Renal pelvis (tissue), 4 donors: ENCODE data around the gene APBA1. TPM values are rescaled to one million over a fixed set of nuclear protein-coding genes. Genes with fewer than 3 reads are reported as not detected.

ENCODE experiments used
- DNase-seq: peaks from one replicate; pipeline ENCODE4 v3.0.0-alpha.2; 2013
- polyA plus RNA-seq, 3 donors: library from polyadenylated mRNA; unstranded; fragments of 120-200 nt; gene quantifications; one replicate each; pipeline ENCODE4 v1.2.1, GENCODE V29; 2013; ENCODE audit not compliant: insufficient read length in 3 of 3

APBA1 gene
- polyA plus RNA-seq, 3 donors = 16.6 to 18.2 (median 16.9) TPM

DNA sequence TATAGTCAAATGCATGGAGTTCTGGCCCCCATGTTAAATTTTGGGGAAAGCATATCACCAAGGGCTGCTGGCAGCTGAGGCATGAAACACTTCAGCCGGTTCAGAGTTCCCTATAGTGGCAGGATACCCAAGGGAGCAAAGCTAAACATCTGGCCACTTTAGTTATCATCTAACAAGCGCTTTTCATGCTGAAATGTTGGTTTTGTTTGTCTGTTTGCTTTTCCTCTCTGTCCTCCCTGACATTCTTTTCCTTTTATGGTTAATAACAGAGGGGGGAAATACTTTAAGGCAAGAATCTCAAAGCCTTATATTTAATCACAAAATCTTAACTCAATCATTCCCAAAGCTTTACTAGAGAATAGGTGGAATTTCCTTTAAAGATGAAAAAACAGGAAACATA lies 11.9 kb downstream of the APBA1 start:
- no peak for DNase-seq

DNA sequence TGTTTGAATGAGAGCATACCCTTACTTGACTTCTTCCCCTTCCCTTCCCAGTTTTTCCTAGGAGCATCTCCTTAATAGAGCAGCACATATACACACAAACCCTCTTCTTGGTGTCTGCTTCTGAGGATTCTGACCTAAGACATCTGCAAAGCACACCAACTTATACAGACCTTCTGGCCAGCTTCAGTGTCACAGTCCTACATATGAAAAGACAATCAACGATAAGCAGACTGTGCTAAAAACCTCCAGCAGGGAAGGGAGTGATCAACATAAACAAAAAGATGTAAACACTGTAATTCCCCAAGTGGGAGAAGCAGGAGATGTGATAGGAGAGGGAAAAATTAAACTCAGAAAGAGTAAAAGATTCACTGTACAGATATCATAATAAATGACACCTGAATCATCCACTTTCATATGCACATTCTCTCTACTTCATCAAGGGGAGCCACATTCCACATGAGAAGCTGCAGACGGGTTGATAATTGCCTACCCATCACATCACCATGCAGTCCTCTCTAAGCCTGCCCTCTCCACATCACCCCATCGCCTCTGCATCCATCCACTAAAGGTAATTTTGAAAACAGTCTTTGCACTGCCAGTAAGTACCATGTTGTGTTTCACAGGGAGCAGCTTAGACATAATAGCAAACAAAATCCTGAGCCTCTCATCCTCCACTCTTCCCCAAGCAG lies 13.0 kb downstream of the APBA1 start:
- no peak for DNase-seq

DNA sequence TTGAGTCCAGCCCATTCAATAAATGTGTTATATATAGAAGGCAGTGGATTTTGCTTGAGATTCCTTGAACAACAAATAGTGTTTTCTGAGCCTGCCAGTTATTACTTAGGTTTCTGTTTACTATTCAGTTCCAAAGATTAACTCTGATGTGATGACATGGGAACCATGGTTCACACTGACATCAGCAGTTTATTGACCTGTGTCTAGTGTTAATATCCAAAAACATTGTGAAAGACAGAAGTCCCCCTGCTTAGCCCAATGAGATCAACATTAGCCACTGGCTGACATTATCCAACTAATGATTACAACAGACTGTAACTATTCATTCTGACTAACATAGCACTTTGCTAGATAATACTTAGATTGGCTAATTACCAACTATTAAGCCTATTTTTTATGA lies 14.9 kb downstream of the APBA1 start:
- no peak for DNase-seq

DNA sequence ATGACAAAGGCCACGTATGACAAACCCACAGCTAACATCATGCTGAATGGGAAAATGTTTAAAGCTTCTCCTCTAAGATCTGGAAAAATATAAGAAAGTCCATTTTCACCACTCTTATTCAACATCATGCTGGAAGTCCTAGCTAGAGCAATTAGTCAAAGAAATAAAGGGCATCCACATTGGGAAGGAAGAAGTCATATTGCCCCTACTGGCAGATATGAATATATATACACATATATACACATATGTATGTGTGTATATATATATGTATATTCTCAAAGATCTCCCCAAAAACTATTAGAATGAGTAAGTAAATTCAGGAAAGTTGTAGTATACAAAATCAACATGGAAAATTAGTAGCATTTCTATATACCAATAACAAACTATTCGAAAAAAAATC lies 17.1 kb downstream of the APBA1 start:
- no peak for DNase-seq

DNA sequence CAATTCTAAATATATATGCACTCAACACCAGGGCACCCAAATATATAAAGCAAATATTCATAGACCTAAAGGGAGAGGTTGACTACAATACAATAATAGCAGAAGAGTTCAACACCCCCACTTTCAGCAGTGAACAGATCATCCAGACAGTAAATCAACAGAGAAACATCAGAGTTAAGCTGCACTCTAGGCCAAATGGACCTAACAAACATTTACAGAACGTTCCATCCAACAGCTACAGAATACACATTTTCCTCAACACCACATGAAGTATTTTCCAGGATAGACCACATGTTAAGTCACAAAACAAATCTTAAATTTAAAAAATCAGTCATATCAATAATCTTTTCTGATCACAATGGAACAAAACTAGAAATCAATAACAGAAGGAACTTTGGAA lies 18.9 kb downstream of the APBA1 start:
- DNase-seq = no peak

DNA sequence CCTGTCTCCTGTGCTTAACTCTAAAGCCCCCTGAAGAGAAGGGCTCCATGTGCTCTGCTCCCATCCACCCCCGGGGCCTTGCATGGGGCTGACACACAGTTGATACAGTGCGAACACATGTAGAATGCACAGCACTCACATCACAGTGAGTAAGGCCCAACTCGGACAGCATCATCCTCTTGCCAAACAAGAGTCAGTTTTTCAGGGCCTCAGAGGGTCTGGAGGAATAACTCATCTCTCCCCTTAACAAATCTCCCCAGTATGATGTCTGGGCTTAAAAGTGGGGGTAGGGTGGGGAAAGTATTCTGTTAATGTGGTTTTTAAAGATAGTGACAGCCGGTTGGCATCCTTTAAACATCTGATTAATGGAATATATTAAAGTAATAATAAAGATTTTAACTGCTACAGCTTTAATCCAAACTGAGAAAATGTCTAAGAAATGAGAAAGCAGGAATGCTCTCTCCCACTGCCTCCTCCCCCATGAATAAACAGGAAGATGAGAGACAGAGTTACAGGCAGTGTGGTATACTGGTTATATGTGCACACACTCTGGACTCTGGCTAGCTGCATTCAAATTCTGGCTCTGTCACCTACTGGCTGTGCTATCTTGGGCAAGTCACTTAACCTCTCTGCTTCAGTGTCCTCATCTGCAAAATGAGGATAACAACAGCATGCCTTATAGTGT lies 22.5 kb downstream of the APBA1 start:
- no peak for DNase-seq

DNA sequence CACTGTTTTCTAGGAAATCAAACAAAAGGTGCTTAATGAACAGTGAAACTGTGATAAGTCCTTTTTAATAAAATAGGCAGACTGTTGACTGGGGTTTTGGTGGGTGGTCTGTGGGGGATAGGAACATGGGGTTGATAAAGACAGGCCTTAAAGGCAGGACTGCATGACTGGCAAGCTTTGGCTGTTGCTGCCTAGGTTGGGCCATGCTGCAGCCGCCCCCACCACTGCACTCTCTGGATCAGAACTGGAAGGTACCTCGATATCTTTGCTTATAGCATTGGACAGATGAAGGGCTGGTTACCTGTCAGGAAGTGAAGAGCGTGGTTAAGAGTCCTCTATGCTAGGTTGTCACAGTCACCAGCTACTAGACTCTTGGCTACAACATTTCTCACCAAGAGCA lies 24.4 kb downstream of the APBA1 start:
- DNase-seq = no peak

DNA sequence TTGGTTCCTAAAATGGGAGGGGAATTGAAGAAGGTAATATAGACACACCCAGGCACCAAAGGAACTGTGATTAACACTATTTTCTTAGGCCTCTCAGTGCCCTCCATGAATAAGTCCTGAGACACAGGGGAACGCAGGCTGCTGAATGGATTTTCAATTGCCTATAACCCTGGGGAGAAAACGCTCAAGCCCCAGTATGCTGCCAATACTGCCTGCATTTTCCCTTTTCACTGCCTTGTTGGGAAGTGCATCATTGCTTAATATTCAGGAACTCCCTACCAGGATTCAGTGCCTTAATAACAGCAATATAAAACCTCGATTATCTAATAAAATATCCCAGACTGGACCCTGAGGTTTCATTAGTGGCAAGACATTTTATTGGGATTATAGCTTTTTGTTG lies 25.4 kb downstream of the APBA1 start:
- no peak for DNase-seq

DNA sequence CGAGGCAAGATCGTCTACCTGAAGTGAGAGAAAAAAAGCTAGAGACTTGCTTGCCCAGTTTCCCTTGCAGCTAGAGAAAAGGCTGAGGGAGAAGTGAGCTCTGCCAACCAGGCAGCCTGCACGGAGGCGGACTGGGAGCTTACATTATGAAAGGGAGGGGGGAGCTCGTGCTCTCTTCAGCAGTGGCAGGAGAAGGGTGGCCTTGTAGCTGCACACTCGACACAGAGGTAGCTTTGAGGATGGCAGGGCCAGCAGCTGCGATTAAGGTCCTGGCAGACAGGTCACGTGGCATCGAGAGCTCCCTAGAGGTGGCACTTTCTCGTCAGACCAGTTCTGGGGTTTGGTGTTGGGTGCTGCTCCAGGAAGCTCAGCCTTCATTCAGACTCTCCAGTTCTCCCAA lies 26.7 kb downstream of the APBA1 start:
- peak; percentile 16 for DNase-seq

DNA sequence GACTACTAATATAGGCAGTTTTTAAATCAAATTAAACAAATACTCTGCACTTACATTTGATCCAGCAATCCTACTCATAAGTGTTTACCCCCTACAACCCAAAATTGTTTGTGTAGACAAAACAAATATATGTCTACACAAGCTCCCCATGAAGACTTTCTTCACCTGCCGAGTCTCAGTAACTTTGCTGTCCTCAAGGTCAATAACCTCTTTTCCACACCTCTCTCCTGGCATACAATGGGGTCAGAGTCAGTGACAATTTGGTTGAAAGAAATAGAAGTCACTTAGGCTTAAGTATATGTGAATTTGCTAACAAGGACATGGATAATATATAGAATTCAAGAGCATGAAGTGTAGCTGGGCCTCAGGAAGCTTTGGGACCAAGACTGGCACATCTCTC lies 29.1 kb downstream of the APBA1 start:
- no peak for DNase-seq

DNA sequence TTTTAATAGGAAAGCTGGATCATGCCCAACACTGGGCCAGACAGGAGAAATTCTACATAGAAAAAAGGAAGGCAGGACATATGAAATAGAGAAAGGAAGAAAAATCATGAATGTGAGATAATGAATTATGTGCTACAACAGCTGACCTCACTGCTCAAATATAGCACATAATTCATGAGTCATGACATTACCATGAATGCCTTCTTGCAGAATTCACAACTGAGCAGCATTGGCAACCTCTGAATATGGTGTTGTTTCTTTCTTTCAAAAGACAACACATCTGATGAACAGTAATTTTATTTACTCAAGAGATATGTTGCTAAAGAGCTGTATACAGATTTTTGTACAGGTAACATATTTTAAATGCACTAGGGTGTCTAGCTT lies 34.4 kb downstream of the APBA1 start:
- no peak for DNase-seq

DNA sequence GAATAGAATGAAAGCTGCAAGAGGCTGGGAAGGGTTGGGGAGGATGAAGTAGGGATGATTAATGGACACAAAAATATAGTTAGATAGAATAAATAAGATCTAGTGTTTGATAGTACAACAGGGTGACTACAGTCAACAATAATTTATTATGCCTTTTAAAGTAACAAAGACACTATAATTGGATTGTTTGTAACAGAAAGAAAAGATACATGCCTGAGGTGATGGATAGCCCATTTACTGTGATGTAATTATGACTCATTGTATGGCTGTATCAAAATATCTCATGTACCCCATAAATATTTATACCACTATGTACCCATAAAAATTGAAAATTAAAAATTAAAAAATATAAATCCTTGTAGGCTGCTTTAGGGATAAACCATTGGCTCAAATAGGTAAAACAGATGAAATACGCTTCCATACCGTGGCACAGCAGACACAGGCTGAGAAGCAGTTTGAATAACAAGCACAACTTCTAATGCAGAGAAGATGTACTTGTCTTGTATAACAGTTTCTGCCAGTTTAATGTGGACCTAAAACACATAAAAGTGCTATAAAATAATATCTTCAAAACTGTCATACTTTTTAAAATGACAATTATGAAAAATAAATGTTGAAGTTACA lies 34.9 kb downstream of the APBA1 start:
- no peak for DNase-seq

DNA sequence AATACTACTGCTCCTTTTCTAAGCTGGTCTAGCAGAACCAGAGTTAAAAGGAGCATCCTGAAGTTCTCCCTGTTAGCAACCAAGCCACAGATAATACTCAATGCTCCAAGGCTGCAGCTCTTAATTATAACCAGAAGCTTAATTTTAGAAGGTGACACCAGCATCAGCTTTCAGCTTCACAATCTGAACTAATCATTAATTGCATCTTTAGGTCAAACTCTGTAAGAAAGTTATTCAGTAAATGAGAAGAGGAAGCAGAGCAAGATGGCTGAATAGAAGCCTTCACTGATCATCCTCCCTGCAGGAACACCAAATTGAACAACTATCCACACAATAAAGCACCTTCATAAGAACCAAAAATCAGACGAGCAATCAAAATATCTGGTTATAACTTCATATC lies 38.5 kb downstream of the APBA1 start:
- DNase-seq = no peak

DNA sequence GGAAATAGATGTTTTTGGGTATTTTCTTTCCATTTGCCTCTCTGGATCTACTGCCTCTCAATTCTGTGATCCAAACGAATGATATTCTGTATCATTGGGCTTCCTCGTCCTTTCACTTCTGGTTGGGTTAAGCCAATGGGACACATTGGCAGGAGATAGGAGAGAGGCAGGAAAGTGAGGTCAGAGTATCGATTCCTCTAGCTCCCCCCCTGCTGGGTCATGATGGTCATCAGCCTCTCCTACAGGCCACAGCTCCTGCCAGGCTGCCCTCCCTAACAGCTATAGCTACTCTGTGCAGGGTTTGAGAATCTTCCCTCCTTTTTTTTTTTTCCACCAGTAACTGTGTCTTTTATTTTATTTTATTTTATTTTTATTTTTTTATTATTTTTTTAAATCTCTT lies 39.4 kb downstream of the APBA1 start:
- DNase-seq = no peak

DNA sequence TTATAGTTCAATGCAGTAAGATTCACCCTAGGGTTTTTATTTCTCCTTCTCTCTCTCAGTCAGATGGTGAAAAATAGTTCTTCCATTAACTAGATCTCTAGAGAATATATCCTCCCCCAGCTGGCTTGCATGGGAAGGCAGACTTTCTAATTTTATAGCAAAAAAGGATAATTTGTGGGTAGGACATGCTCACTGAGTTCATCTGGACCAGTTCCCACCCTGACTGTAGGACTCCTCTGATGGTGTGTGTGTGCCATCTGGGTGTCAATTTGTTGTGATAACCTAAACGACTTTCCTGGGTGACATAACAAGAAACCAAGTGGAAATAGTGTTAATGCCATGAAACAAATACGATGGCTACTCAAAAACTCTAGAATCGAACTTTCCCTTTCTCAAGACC lies 44.9 kb downstream of the APBA1 start:
- no peak for DNase-seq

DNA sequence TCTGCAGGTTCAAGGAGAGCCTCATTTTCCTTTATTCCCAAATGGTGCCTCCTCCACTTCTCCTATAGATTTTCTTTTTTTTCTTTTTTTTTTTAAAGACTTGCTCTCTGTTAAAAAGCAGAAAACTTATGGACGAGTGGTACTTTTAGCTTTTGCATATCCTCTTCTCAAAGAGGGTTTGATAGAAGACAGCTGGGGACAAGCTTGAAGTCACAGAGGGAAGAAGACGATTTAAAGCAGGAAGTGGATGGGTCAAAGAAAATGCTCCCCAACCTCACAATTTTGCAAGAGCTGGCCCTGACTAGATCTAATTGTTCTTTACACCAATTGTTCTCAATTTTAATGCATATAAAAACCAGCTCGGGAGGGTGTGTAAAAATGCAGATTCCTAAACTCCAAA lies 48.9 kb downstream of the APBA1 start:
- DNase-seq = peak; percentile 52

DNA sequence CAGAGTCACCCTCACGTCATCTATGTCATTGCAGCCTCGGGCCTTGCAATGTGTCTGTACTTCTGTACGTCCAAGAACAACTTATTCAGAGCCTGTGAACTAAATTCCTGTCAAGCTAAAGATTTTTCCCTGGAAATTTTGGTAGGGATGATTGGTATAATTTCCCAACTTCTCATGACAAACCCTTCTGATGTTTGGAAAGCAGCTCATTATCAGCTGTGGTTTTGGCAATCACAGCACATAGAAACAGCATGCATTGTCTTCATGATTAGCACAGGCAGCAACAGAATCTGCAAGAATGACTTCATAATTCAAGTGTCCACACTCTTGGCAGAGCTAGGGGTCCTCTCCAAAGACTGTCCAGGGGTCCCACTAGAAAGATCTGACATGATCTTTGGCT lies 49.5 kb downstream of the APBA1 start:
- DNase-seq = no peak

DNA sequence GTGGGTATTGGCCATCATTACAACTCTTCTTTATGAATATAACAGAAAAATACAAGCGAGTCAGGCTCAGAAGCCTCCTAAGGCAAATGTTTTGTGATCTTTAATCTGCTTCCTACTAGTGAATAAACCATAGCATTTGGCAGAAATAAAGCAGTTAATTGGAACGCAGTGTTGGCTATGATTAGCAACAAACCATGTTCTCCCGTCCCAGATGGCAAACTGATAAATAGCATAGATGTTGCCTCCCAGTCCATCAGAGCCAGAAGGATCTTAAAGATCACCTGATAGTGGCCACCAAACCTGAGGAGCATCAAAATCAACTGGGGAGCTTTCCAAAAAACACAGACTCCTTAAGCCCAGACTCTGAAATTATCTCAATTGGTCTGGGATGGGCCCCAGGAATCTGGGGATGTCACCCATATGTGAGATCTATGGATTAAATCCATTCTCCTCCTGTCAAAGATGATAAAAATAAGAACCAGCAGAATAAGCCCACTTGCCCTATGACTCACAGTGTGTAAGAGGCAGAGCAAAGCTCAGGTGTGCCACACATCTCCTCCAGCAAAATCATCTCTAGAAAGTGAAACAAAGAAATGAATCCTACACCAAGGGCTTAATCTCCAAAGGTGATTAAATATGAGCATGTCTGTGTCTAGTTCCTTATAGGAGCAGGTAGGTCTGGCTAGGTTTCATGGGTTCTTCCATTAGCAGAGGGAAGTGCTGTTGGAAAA lies 50.3 kb downstream of the APBA1 start:
- no peak for DNase-seq

DNA sequence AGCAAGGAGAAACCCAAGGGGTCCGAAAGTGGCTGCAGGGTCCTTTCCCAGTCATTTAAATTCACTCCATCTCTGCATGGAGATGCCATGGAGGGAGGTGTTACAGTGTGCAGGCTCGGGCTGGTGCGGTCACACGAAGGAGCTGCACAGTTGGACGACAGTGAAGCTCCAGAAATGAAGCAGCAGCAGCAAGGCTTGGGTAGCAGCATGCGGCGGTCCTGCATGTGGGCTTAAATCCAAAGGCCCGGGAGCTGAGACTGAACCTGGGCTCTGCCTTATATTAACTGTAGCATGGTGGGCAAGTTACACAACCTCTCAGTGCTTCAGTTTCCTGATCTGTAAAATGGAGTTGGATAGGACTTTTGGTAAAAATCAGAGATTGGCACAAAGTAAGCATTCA lies 51.4 kb downstream of the APBA1 start:
- no peak for DNase-seq

DNA sequence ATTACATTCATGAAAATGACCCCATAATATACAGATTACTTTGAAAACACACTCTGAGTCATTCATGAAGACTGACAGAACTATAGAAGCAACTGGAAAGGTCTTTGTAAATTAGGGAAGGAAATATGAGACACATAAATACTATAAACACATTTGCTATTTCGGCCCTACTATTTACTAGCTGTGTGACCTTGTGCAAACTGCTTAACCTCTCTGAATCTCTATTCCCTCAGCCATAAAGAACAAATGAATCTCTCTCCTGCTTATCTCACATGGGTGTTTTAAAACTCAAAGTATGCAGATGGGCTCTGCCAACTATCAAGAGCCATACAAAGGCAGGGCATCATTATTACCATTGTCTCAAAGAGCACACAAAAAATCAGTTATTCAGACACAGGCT lies 52.9 kb downstream of the APBA1 start:
- no peak for DNase-seq

DNA sequence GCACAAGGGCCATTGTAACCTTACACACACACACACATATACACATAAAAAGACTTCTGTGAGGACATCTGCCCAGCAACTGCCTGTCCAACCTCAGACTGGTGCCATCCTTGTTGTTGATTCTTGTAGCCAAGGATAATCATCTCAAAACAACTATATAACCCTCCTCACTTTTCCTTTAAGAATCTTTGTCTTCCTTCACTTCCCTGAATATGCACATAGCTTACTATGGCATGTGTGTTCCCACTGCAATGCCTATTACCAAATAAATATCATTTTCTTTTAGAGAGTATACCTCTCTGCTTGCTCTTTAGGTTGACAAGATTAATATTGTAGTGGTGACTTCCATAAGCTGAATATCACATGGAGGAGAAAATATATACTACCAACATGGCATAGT lies 55.2 kb downstream of the APBA1 start:
- DNase-seq = no peak

DNA sequence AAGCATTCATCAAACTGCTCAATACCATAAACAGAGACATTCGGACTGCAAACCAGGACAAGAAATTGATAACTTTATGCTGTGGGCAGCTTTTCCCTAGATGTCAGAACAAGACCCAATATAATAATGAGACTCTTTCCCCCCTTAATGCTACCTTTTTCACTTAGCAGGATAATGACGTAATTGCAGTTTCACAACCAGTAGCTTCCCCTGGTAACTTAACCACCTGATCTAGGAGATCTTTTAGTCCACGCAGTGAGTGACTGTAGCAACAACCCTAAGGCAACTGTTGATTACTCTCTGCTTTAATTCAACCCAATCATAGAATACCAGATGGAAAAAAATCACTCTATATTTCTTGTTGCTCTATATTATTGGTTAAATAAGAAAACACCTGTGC lies 56.3 kb downstream of the APBA1 start:
- DNase-seq = no peak

DNA sequence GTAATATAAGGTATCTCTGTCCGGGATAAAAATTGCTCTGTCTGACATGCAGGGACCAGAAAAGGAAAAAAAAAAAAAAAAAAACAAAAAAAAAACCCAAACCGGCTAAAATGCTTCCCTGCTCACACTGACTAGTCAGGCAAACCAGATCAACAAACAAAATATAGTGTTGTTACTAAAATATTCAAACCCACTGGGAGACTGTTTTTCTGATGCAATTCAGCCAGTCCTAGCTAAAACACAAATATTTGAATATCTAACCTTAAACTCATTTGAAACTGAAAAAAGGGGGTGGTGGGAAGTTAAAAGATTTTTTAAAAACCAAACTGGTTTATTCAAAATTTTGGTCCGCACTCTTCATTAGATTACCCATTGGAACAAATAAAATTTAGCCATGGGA lies 61.0 kb downstream of the APBA1 start:
- DNase-seq = no peak
